PC-3 (cell line): ENCODE results near the gene CHRDL2. TPM values are rescaled to one million over a fixed set of nuclear protein-coding genes. Genes with fewer than 3 reads are reported as not detected.

Source experiments
- ATAC-seq: fragments of 200-7000 bp; cut with Tn5 transposase; 2 replicates; pipeline ENCODE4 v1.9.1; 2020; ENCODE audit warnings: mild to moderate bottlenecking, moderate library complexity
- BruUV-seq: library from RNA; stranded (reverse); fragments of 400-500 nt; replicated peaks from 2 replicates; lab custom pipeline; 2021; lab: Mats Ljungman, UMichigan
- CTCF ChIA-PET: fragments of 300-600 bp; sonication (Branson Sonifier 250); formaldehyde crosslinking; loops from one replicate; lab custom pipeline; 2022; ENCODE audit warnings: antibody characterized with exemption; lab: Charles Lee
- POLR2A ChIA-PET: fragments of 300-600 bp; sonication (Branson Sonifier 250); formaldehyde crosslinking; loops from one replicate; lab custom pipeline; 2022; ENCODE audit warnings: antibody characterized with exemption; ENCODE audit not compliant: unreplicated experiment; lab: Charles Lee
- DNase-seq: peaks from one replicate; pipeline ENCODE4 v3.0.0-alpha.2; 2015
- H2AFZ ChIP-seq: fragments of 300-600 bp; sonication (generic); 2 replicates; pipeline ENCODE4 v1.6.0; 2016; ENCODE audit warnings: antibody characterized with exemption, low read length
- H3F3A ChIP-seq: fragments of 300-600 bp; sonication (generic); one replicate; pipeline ENCODE4 v1.6.0; 2017; ENCODE audit warnings: antibody characterized with exemption, low read length, control low read depth, mild to moderate bottlenecking; ENCODE audit not compliant: unreplicated experiment
- H3K27ac ChIP-seq: fragments of 300-600 bp; sonication (generic); 2 replicates; pipeline ENCODE4 v1.5.1; 2016; ENCODE audit warnings: mild to moderate bottlenecking, low read length
- H3K27me3 ChIP-seq: fragments of 300-600 bp; sonication (generic); 2 replicates; pipeline ENCODE4 v1.6.1; 2016; ENCODE audit warnings: low read length, mixed read lengths
- H3K36me3 ChIP-seq: fragments of 300-600 bp; sonication (generic); 2 replicates; pipeline ENCODE4 v1.6.1; 2016; ENCODE audit warnings: low read depth, mixed run types, low read length, mixed read lengths
- H3K4me1 ChIP-seq: fragments of 300-600 bp; sonication (generic); 2 replicates; pipeline ENCODE4 v1.5.1; 2016; ENCODE audit warnings: low read length; ENCODE audit not compliant: insufficient read depth
- H3K4me2 ChIP-seq: fragments of 300-600 bp; sonication (generic); 2 replicates; pipeline ENCODE4 v1.6.0; 2016; ENCODE audit warnings: low read length
- H3K4me3 ChIP-seq: fragments of 300-600 bp; sonication (generic); 2 replicates; pipeline ENCODE4 v1.5.1; 2016; ENCODE audit warnings: mild to moderate bottlenecking, low read length, mixed read lengths
- H3K79me2 ChIP-seq: fragments of 300-600 bp; sonication (generic); 2 replicates; pipeline ENCODE4 v1.6.1; 2017; ENCODE audit warnings: low read length, mixed read lengths
- H3K9ac ChIP-seq: fragments of 300-600 bp; sonication (generic); 2 replicates; pipeline ENCODE4 v1.6.0; 2016; ENCODE audit warnings: mild to moderate bottlenecking, low read length
- H3K9me2 ChIP-seq: fragments of 300-600 bp; sonication (generic); replicated peaks from 2 replicates; pipeline ENCODE4 v1.6.1; 2016; ENCODE audit warnings: mixed run types, low read length, mixed read lengths
- H3K9me3 ChIP-seq: fragments of 300-600 bp; sonication (generic); 2 replicates; pipeline ENCODE4 v1.6.1; 2016; ENCODE audit warnings: low read length, mixed read lengths
- H4K20me1 ChIP-seq: fragments of 300-600 bp; sonication (generic); 2 replicates; pipeline ENCODE4 v1.6.1; 2016; ENCODE audit warnings: low read length, mixed read lengths
- EZH2 ChIP-seq: fragments of 300-600 bp; sonication (generic); IDR thresholded peaks from one replicate; pipeline ENCODE4 v1.6.1; 2017; ENCODE audit warnings: antibody characterized with exemption, mild to moderate bottlenecking, low read length; ENCODE audit not compliant: unreplicated experiment
- EZH2phosphoT487 ChIP-seq: fragments of 300-600 bp; sonication (generic); IDR thresholded peaks from 2 replicates; pipeline ENCODE4 v1.6.1; 2018; ENCODE audit warnings: mild to moderate bottlenecking, antibody characterized with exemption, low read length, borderline replicate concordance
- intact Hi-C: fragments of 100-400 bp; cut with micrococcal nuclease; formaldehyde crosslinking; loops from 2 replicates; pipeline ENCODE4 v1.9.0; 2023
- total RNA-seq: library from RNA; depleted of rRNA; stranded (reverse); fragments of >200 nt; gene quantifications from 2 replicates; pipeline ENCODE4 v1.2.3, GENCODE V29; 2014
- TF ChIP-seq, protein P1 (sequence below): fragments of 300-600 bp; sonication (generic); conservative IDR thresholded peaks from 2 replicates; pipeline ENCODE4 v1.5.1; 2017; ENCODE audit warnings: antibody characterized with exemption, low read depth, mild to moderate bottlenecking, low read length

CHRDL2 gene
- total RNA-seq, 1 experiment from 2014 or later, result not detected

GRCh38 chr11:74685905-74686304, 45.3 kb downstream of the CHRDL2 start:
- Histone ChIP-seq H3K27ac (no peak overlapping the region), H3K4me1 (peaks cover 18% of the 10 kb centered on the region; the same call in 1 of the 2 replicates), H3K9me3 (no peaks in the 10 kb centered on the region), H3K36me3 (no peaks in the 10 kb centered on the region), H4K20me1 (no peaks in the 10 kb centered on the region), H3K27me3 (no peaks in the 10 kb centered on the region), H3K9me2 (no peaks in the 10 kb centered on the region), H3K4me2 (no peak overlapping the region), H3F3A (no peaks in the 10 kb centered on the region), H3K4me3 (no peak overlapping the region), H3K79me2 (no peaks in the 10 kb centered on the region), H3K9ac (no peak overlapping the region), H2AFZ (no peak overlapping the region)
- DNase-seq (no peak), ATAC-seq (no peak)
- BruUV-seq, result no TSS peak
- TF ChIP-seq EZH2phosphoT487 (no peak), EZH2 (no peak)
- TF ChIP-seq, protein P1, sequence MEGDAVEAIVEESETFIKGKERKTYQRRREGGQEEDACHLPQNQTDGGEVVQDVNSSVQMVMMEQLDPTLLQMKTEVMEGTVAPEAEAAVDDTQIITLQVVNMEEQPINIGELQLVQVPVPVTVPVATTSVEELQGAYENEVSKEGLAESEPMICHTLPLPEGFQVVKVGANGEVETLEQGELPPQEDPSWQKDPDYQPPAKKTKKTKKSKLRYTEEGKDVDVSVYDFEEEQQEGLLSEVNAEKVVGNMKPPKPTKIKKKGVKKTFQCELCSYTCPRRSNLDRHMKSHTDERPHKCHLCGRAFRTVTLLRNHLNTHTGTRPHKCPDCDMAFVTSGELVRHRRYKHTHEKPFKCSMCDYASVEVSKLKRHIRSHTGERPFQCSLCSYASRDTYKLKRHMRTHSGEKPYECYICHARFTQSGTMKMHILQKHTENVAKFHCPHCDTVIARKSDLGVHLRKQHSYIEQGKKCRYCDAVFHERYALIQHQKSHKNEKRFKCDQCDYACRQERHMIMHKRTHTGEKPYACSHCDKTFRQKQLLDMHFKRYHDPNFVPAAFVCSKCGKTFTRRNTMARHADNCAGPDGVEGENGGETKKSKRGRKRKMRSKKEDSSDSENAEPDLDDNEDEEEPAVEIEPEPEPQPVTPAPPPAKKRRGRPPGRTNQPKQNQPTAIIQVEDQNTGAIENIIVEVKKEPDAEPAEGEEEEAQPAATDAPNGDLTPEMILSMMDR, result no peak
- CTCF ChIA-PET, result no interaction called here
- POLR2A ChIA-PET, result no interaction called here
- intact Hi-C loops, result no loop called here

GRCh38 chr11:74685338-74685737, 45.9 kb downstream of the CHRDL2 start:
- H3F3A ChIP-seq, result no peaks in the 10 kb centered on the region
- no peaks in the 10 kb centered on the region for H3K36me3 ChIP-seq
- H3K27ac ChIP-seq, result no peak overlapping the region
- BruUV-seq, result no TSS peak
- no peaks in the 10 kb centered on the region for H3K9me2 ChIP-seq
- no peak overlapping the region for H3K9ac ChIP-seq
- no peak overlapping the region for H3K4me3 ChIP-seq
- TF ChIP-seq EZH2phosphoT487 (no peak), EZH2 (no peak)
- TF ChIP-seq, protein P1, result no peak
- H3K79me2 ChIP-seq, result no peaks in the 10 kb centered on the region
- POLR2A ChIA-PET, result interaction anchor here (0.7 kb wide), 1 partner anchor 672 kb away, joined by 4 read pairs; no protein-coding TSS in a partner anchor
- no peaks in the 10 kb centered on the region for H4K20me1 ChIP-seq
- no peak overlapping the region for H2AFZ ChIP-seq
- DNase-seq (no peak), ATAC-seq (no peak)
- no peaks in the 10 kb centered on the region for H3K27me3 ChIP-seq
- intact Hi-C loops, result no loop called here
- H3K4me2 ChIP-seq, result no peak overlapping the region
- peaks cover 18% of the 10 kb centered on the region; the same call in 1 of the 2 replicates for H3K4me1 ChIP-seq
- no peaks in the 10 kb centered on the region for H3K9me3 ChIP-seq
- CTCF ChIA-PET, result no interaction called here

- no TSS peak for BruUV-seq
- Histone ChIP-seq H3K4me2 (no peak overlapping the region), H3K79me2 (no peaks in the 10 kb centered on the region), H3K9me2 (no peaks in the 10 kb centered on the region), H3K9me3 (no peaks in the 10 kb centered on the region), H2AFZ (no peak overlapping the region), H4K20me1 (no peaks in the 10 kb centered on the region), H3F3A (no peaks in the 10 kb centered on the region), H3K27ac (no peak overlapping the region), H3K4me3 (no peak overlapping the region), H3K9ac (no peak overlapping the region), H3K27me3 (no peaks in the 10 kb centered on the region), H3K36me3 (no peaks in the 10 kb centered on the region), H3K4me1 (peaks cover 15% of the 10 kb centered on the region; the same call in 1 of the 2 replicates)
- ATAC-seq, result no peak
- ChIA-PET CTCF (no interaction called here), POLR2A (interaction anchor here (0.7 kb wide), 1 partner anchor 673 kb away, joined by 4 read pairs; no protein-coding TSS in a partner anchor)
- intact Hi-C loops, result no loop called here
- no peak for DNase-seq
- TF ChIP-seq EZH2phosphoT487 (no peak), EZH2 (no peak)
- TF ChIP-seq, protein P1, result no peak
Measured at GRCh38 chr11:74684661-74685060, 46.6 kb downstream of the CHRDL2 start.
